HG02840 (cell line): ENCODE data around the gene FCGR1A.
"Not testable (repeated sequence)": the region's sequence is repeated elsewhere in the genome, so short reads cannot be mapped to it uniquely, and the experiment has no call there.

Experiments used
- ATAC-seq: cut with Tn5 transposase; IDR thresholded peaks from one replicate; pipeline ENCODE4 v1.9.1; 2021; ENCODE audit warnings: mild to moderate bottlenecking, moderate library complexity, moderate number of reproducible peaks; ENCODE audit not compliant: unreplicated experiment, low FRiP score

FCGR1A gene

GRCh38 chr1:149782600-149782999, at the start of gene FCGR1A:
FCGR1A (plus strand) TSS chr1:149782694; CDS start chr1:149782744, 50 bp downstream.
- not testable (repeated sequence) for ATAC-seq

GRCh38 chr1:149732781-149733180, 49.7 kb upstream of the FCGR1A start:
- not testable (repeated sequence) for ATAC-seq

- not testable (repeated sequence) for ATAC-seq
These were observed 47.8 kb upstream of the FCGR1A start for GRCh38 chr1:149734692-149735091.

GRCh38 chr1:149740148-149740581, 42.3 kb upstream of the FCGR1A start:
- ATAC-seq, result not testable (repeated sequence)

- not testable (repeated sequence) for ATAC-seq
These were observed 41.8 kb upstream of the FCGR1A start for GRCh38 chr1:149740590-149741230.

GRCh38 chr1:149741914-149742313, 40.6 kb upstream of the FCGR1A start:
- ATAC-seq, result not testable (repeated sequence)

GRCh38 chr1:149746463-149747356, 35.8 kb upstream of the FCGR1A start:
- not testable (repeated sequence) for ATAC-seq

- ATAC-seq, result not testable (repeated sequence)
These were observed 34.9 kb upstream of the FCGR1A start for GRCh38 chr1:149747359-149748143.

- not testable (repeated sequence) for ATAC-seq
These were observed 34.4 kb upstream of the FCGR1A start for GRCh38 chr1:149748144-149748500.

GRCh38 chr1:149750562-149750961, 31.9 kb upstream of the FCGR1A start:
- ATAC-seq, result not testable (repeated sequence)

- ATAC-seq, result not testable (repeated sequence)
These were observed 30.3 kb upstream of the FCGR1A start for GRCh38 chr1:149752186-149752585.

GRCh38 chr1:149753466-149753865, 29.0 kb upstream of the FCGR1A start:
- ATAC-seq, result not testable (repeated sequence)

GRCh38 chr1:149755294-149755693, 27.2 kb upstream of the FCGR1A start:
- ATAC-seq, result not testable (repeated sequence)

- ATAC-seq, result not testable (repeated sequence)
These were observed 20.2 kb upstream of the FCGR1A start for GRCh38 chr1:149762294-149762693.

- ATAC-seq, result not testable (repeated sequence)
These were observed 18.2 kb upstream of the FCGR1A start for GRCh38 chr1:149764087-149764800.

GRCh38 chr1:149766241-149766640, 16.3 kb upstream of the FCGR1A start:
- ATAC-seq, result not testable (repeated sequence)

GRCh38 chr1:149769216-149769615, 13.3 kb upstream of the FCGR1A start:
- not testable (repeated sequence) for ATAC-seq

- ATAC-seq, result not testable (repeated sequence)
These were observed 11.8 kb upstream of the FCGR1A start for GRCh38 chr1:149770661-149771060.

GRCh38 chr1:149771653-149772425, 10.7 kb upstream of the FCGR1A start:
- not testable (repeated sequence) for ATAC-seq
